ENCODE measurements around the gene ITGAE. TPM values are rescaled to one million over a fixed set of nuclear protein-coding genes. Genes with fewer than 3 reads are reported as not detected.
A peak's percentile ranks its signal among the peaks of the same experiment; 100 is the strongest.
"Not testable (repeated sequence)": the region's sequence is repeated elsewhere in the genome, so short reads cannot be mapped to it uniquely, and the experiment has no call there.

ITGAE gene
- total RNA-seq, 1 donor from 2014 or later = 15.3 TPM

DNA sequence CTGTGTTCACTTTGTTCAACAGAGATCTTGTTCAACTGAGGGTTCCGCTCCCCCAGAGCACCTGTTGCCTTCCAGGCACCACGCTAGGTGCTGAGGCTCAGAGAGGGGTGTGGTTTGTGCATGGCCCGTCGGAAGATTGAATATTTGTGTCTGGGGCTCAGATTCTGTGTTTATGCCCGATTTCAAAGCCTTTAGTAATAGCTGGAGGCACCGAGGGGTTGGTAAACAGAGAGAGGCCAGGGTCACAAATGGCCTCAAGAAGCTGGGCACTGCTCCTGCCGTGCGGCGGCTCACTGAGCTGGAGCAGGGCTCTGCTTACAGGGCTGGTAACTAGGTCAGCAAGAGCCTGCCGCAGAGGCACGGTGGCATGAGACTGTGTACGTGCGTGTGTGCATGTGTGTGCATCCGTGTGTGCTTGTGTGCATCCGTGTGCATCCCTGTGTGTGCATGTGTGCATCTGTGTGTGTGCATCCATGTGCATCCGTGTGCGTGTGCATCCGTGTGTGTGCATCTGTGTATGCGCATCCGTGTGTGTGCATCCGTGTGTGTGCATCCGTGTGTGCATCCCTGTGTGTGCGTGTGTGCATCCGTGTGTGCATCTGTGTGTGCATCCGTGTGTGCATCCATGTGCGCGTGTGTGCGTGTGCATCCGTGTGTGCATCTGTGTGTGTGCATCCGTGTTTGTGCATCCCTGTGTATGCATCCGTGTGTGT is 5.4 kb downstream of the ITGAE start:
- DNase-seq = no peak

DNA sequence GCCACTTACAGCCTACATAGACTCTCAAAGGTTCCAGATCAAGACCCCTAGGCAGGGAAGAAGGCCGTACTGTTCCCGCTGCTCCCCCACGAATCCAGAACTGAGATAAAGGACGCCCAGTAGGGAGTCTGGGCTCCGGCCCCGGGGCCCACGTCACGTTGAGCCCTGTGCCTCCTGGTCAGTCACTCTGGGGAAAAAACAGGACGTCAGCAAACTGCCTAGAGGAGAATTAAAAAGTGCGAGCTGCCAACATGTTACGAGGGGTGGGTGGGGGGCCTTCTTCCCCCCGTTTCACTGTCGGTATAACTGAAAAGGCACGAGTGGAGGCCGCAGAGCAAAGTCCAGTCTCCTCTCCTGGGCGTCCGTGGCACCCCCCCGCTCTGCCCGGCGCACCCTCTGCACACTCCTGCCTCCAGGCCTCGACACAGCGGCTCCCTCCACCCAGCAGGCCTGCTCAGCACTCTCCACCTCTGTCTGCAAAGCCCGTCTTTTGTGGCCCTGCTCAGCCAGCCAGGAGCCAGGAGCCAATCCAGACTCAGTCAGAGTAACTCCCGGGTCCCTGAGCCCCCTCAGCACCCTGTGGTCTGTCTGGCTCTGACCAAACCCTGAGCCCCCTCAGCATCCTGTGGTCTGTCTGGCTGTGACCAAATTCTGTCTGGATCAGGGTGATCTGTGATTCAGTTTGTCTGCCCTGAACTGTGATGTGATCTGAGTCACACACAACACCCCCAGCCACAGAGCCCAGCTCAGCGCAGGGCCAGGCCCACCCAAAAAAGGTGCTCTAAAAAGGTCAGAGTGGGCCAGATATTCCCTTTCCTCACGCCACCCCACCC is 6.2 kb downstream of the ITGAE start:
- DNase-seq = no peak

DNA sequence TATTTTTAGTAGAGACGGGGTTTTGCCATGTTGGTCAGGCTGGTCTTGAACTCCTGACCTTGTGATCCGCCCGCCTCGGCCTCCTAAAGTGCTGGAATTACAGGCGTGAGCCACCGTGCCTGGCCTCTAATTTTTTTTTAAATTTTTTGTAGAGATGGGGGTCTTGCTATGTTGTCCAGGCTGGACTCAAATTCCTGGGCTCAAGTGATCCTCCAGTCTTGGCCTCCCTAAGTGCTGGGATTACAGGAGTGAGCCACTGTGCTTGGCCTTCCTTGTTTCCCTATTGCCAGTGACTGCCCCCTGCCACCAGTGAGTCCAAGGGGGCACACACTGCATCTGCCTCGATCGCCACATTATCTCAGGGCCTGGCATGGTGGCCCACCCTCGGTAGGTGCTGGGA is 6.8 kb downstream of the ITGAE start:
- not testable (repeated sequence) for DNase-seq

DNA sequence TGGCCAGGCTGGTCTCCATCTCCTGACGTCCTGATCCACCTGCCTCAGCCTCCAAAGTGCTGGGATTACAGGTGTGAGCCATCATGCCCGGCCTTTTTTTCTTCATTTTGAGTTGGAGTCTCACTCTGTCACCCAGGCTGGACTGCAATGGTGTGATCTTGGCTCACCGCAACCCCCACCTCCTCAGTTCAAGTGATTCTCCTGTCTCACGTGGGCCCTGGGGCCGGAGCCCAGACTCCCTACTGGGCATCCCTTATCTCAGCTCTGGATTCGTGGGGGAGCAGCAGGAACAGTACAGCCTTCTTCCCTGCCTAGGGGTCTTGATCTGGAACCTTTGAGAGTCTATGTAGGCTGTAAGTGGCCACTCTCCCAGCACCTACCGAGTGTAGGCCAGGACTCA is 7.7 kb downstream of the ITGAE start:
- not testable (repeated sequence) for DNase-seq

DNA sequence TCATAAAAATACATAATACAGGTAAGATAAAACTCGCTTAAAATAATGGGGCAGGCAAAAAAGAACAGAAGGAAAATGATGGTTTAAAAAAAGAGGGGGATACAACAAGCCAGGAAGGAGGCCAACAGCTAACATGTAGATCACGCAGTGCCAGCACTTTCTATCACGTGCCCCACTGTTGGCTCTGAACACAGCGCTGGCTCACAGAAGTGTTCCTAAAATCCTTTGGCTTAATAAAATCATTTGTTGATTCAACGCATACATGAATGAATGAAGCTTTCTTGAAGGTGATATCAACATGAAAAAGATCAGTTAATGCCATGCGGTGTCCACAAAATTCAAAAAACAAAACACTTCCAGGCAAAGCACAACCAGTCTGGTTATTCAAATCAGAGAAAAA is 8.5 kb downstream of the ITGAE start:
- no peak for DNase-seq

DNA sequence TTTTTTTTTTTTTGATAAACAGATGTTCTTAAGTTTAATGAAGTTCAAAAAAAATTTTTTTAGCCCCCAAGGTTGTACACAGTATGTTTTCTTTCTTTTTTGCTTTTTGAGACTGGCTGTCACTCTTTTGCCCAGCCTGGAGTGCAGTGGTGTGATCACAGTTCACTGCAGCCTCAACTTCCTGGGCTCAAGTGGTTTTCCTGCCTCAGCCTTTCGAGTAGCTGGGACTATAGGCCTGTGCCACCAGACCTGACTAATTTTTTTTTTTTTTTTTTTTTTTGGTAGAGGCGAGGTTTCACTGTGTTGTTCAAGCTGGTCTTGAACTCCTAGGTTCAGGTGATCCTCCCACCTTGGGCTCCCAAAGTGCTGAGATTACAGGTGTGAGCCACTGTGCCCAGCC is 12.8 kb downstream of the ITGAE start:
- DNase-seq = no peak

DNA sequence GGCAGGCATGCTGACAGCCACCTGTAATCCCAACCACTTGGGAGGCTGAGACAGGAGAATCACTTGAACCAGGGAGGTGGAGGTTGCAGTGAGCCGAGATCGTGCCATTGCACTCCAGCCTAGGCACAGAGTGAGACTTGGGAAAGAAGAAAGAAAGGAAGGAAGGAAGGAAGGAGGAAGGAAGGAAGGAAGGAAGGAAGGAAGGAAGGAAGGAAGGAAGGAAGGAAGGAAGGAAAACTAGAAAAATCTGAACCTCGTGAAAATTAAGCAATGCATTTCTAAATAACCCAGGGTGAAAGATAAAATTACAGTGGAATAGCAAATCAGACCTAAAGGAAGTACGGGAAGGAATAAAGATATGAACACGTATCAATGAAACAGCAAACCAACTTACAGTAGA is 15.7 kb downstream of the ITGAE start:
- DNase-seq = not testable (repeated sequence)

DNA sequence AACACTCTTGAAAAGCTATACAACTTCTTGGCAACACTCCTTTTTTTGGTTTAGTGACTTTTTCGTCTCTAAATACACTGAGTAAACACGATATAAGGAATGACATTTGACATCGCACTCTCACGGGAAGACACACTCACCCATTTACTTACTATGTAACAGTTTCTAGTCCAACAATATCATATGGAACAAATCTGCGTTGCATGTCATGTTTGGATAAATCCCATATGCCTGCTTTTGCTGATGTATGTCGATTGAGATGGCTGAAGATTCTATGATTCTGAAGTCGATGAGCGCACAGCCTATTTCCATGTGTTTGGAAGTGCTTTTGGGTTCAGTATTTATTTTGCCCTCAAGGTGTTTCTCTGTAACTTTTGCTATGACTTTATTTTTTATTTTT is 18.2 kb downstream of the ITGAE start:
- peak; percentile 55 for DNase-seq

DNA sequence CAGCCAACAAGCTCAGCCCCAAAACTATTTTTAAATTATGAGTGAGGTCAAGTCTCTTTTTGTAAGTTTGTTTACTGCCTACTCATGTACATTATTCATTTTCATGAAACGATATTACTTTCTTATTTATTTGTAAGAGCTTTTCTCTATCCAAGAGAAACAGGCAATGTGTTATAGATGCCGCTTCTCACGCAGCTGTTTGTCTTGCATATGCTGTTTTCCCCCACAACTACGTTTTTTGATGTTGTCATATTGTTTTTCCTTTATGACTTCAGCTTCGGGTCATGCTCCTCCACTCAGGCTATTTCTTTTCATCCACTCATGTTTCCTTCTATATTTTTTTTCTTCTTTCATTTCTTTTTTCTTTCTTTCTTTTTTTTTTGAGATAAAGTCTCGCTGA is 20.0 kb downstream of the ITGAE start:
- peak; percentile 30 for DNase-seq

DNA sequence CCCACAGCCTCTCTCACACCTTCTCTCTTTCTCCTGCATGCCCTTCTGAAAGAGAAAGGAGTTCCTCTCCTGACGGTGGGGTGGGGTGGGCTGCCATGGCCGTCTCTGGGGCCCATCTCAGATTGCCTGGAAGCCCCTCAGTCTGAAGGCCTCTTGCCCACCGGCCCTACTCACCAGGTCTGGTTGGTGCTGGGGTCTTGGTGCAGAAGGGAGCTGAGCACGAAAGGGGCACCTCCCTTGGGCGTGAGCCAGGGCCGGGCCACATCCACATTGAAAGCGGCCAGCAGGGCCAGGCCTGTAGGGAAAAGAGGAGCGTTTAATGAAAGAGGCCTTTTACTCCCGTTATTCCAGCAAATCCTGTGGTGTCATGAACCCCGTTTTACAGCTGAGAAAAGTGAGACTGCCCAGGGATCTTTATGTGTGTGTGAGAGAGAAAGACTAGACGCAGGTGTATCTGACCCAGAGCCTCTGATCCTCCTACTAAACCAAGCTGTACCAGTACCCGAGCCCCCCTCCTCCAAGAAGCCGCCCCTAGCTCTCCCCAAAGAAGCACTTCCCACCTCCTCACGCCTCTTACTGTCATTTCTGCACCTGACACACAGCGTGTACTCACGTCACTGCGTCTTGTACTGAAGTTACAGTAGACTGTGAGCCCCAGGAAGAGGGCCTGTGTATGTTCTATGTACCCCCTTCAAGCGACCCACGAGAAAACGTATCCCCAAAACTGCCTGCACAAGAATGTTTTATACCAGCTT is 23.4 kb downstream of the ITGAE start:
- no peak for DNase-seq

DNA sequence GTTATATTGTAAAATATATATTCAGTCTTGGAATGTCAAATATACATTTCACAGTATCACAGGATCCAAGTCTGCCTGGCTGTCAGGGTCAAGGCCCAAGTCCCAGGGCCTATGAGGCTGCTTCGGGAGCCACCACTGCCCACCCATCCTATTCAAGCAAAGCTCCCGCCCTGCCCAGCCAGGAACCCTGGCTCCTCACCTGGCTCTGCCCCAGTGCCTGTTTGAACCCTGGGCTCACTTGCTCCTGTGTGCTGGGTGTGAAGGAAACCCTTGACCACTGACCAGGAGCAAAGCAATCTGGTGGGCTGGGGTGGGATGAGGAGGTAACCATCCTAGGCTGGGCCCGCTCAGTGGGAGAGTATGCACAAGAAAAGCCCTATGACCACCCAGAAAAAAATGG is 27.0 kb downstream of the ITGAE start:
- no peak for DNase-seq

DNA sequence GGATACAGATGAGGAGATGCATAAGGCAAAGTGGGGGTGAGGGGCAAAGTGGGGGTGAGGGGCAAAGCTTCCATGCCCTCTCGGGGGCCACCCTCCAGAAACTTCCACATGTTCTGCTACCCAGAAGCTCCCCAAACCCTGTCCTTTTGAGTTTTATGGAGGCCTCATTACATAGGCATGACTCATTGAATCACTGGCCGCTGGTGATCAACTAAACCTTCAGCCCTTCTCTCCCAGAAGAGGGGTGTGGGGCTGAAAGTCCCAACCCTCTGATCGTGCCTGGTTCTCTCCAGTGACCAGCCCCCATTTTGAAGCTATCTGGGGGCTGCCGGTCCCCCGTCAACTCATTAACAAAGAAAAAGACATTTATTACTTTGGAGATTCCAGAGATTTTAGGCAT is 27.5 kb downstream of the ITGAE start:
- no peak for DNase-seq

DNA sequence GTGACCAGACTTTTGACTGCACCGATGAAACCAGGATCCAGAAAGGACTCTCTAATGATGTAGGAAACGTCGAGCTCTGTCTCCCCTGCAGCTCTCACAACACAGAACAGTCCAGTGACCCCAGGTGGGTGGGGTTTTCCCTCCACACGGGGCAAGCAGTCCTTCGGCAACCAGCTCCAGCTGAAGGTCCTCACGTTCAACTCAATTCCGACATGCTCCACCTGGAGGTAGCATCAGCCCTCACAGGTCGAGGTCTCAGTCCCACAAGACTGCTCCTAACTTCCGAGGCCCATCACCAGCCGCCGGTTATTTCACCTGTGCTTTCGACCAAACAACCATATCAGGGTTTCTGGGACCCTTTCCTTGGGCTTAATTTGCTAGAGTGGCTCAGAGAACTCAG is 28.2 kb downstream of the ITGAE start:
- no peak for DNase-seq

DNA sequence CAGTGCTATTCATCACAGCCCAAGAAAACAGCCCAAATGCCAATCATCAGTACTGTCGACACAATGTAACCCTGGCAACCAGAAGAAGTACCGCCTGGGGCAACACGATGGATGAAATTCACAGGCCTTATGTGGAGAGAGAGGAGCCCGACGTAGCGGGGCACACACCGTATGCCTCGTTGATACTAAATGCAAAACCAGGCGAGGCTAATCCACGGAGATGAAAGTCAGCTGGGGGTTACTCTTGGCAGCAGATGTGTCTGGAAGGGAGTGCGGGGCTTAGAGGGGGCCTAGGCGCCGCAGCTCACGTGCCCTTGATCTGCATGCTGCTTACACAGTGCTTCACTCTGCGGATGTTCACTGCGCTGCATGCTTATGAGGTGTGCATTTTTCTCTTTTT is 29.8 kb downstream of the ITGAE start:
- no peak for DNase-seq

DNA sequence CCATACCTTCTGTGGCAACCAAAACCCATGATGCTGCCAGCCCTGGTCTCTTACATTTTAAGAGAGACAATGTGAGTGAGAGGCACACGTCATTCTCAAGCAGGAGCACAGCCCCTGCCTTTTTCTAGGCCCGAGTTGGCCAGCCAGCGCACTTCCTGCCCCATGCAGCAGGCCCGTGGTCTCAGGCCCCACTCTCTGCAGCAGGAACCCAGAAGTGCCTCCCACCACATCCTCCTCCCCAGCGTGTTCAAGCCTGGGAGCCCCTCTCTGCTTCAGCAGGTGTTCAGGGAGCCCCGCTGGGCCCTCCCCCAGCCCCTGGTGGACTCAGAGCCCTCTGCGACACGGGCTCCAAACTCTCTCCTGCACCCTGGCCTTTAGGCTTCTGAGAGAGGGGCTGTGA is 30.5 kb downstream of the ITGAE start:
- DNase-seq = no peak

DNA sequence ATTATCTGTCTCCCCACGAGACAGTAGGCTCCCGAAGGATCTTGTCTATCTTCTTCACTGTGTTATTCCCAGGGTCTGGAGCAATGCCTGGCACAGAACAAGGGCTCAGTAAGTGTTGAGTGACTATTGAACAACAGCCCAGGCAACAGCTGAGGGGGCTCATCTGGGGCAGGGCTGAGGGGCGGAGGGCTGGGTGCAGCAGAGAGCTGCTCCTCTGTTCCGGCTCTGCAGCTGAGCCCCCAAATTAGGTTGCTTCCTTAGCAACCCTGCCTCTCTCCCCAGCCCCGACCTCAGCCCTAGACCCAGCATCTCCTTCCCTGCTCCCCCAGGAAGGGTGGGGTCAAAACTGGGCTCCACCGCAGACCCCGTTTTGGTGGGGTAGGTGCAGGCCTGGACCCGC is 32.2 kb downstream of the ITGAE start:
- peak; percentile 34 for DNase-seq

DNA sequence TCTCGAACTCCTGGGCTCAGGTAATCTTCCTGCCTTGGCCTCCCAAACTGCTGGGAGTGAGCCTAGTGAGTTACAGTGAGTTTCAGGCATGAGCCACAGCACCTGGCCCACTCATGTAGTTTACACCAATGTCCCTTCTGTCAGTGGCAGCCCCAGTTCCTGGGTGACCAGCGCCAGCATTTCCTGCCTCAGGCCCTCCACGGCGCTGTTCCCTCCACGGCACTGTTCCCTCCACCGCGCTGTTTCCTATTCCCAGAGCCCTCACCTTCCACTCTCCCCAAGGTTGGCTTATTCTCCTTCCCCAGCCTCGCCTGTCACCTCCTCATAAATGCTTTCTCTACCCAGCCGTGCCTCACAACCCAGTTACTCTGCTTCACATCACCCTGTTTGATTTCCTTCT is 32.6 kb downstream of the ITGAE start:
- DNase-seq = no peak

DNA sequence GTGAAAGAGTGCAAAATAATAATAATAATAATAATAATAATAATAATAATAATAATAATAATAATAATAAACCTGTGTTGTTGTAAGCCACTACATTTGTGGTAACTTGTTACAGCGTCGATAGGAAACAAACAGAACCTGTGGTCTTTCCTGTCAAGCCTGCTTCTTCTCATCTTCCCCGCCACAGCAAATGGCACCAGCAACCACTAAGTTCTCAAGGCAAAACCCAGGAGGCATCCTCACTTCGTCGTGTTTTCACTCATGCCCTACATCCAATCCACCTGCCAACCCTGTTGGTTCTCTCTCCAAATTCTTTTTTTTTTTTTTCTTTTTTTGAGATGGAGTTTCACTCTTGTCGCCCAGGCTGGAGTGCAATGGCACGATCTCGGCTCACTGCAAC is 34.2 kb downstream of the ITGAE start:
- no peak for DNase-seq

DNA sequence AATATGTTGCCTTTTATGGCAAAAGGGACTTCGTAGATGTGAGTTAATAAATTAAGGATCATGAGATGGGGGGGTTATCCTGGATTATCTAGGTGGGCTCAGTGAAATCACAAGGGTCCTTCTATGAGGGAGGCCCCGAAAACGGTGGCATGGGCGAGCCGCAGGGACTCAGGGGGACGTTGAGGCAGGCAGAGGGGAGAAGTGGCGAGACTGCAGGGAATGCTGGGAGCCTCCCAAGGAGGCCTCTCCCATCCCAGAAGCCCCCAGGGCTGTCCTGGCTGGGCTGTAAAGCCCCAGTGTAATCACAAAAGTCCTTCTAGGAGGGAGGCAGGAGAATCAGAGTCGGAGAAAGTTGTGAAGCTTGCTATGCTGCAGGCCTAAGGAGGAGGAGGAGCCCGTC is 35.0 kb downstream of the ITGAE start:
- DNase-seq = no peak

DNA sequence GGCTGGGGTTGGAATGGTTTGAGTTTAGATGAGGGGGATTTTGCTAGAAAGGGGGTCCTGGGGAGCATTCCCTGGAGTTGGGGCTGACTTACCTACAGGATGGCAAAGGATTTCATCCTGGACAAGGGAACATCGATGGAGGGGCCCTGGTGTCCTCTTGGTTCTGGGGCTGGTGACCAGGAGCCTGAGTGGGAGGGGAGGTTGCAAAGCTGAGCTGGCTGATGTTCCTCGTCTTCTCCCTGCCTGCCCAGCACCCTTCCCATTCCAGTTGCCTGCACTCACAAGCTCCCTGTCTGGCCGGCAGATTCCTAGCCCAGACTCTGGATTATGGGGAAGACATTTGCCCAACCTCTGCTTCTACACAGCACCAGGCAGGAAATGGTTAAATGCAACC is 37.2 kb downstream of the ITGAE start:
- no peak for DNase-seq

DNA sequence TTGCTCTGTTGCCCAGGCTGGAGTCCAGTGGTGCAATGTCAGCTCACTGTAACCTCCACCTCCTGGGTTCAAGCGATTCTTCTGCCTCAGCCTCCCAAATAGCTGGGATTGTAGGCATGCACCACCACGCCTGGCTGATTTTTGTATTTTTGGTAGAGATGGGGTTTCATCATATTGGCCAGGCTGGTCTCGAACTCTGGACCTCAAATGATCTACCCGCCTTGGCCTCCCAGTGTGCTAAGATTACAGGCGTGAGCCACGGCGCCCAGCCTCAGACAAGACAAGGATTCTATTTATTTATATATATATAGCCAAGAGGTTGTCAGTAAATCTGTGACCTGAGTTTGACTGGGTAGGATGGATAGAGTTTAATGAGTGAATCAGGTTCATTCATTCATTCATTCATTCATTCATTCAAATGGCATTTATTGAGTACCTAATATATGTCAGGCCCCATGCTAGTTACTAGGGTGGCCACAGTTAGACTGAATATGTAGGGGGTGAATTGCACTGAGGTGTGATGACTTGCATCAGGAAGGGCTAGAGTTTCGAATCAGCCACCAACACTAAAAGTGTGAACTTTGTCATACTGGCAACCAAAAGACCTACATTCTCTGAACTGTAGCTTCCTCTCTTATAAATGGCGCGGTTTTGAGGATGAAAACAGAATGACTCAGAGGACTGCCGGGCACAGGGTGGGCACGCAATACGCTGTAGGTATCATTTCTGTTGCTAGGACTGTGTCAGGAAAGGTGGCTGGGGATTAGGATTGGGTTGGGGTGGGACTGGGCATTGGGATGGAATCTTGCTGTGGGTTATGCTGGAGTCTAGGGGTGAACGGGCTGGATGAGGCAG is 37.8 kb downstream of the ITGAE start:
- no peak for DNase-seq

DNA sequence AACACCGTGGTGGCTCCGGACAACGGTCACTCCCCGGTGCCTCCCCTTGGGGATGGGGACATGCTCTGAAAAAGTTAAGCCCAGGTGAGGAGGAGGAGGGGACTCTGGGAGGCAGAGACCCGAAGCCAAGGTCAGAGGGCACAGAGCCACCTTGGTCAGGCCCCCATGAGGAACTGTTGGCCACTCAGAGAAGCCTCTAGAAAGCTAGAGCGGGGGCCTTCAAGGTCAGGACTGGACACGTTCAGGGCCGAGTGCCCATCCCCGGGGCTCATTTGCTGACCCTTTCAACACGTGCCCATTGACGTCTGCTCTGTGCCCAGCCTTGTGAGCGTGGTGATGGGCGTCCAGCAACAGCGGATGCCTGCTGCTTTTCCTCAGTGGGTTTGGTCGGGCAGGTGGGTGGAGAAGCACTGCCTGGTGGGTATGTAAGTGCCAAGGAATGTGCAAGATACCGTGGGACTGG is 39.0 kb downstream of the ITGAE start:
- DNase-seq = no peak

Measured in tongue (tissue), 2 donors.